GM23338 (cell line): Measurements from ENCODE around the gene RIMS1.

ENCODE experiments used
- CREB1 ChIP-seq: fragments of 250-450 bp; sonication (Bioruptor Pico); IDR thresholded peaks from 2 replicates; pipeline ENCODE4 v1.5.0; 2020; ENCODE audit warnings: low read depth, mild to moderate bottlenecking, moderate library complexity
- CTCF ChIP-seq, 2 experiments: fragments of 200-600 bp in 1 of 2; sonication (generic) in 1 of 2; conservative IDR thresholded peaks; 2 replicates each; pipeline versions ENCODE4 v1.5.1 to v1.6.1; 2016 to 2017; ENCODE audit warnings: antibody characterized with exemption in 2 of 2, low read depth in 2 of 2, mild to moderate bottlenecking in 2 of 2, moderate library complexity in 1 of 2
- ETS1 ChIP-seq: IDR thresholded peaks from 2 replicates; pipeline ENCODE4 v1.6.1; 2016; ENCODE audit warnings: antibody characterized with exemption
- EZH2 ChIP-seq: fragments of 200-600 bp; sonication (generic); IDR thresholded peaks from one replicate; pipeline ENCODE4 v1.8.0; 2017; ENCODE audit warnings: antibody characterized with exemption, mild to moderate bottlenecking, low read depth; ENCODE audit not compliant: unreplicated experiment
- EZH2phosphoT487 ChIP-seq: fragments of 200-600 bp; sonication (generic); IDR thresholded peaks from one replicate; pipeline ENCODE4 v1.8.1; 2018; ENCODE audit warnings: antibody characterized with exemption; ENCODE audit not compliant: unreplicated experiment
- JUNB ChIP-seq: IDR thresholded peaks from one replicate; pipeline ENCODE4 v1.6.1; 2016; ENCODE audit warnings: antibody characterized with exemption; ENCODE audit not compliant: unreplicated experiment
- NANOG ChIP-seq: IDR thresholded peaks from 2 replicates; pipeline ENCODE4 v1.6.1; 2016; ENCODE audit warnings: antibody characterized with exemption, borderline replicate concordance
- POLR2AphosphoS5 ChIP-seq: IDR thresholded peaks from 2 replicates; pipeline ENCODE4 v1.6.1; 2016; ENCODE audit warnings: antibody characterized with exemption, low read depth
- REST ChIP-seq: IDR thresholded peaks from one replicate; pipeline ENCODE4 v1.6.1; 2018; ENCODE audit warnings: antibody characterized with exemption; ENCODE audit not compliant: unreplicated experiment
- ZNF114 ChIP-seq: fragments of 250-450 bp; sonication (Bioruptor Pico); IDR thresholded peaks from 2 replicates; pipeline ENCODE4 v1.5.0; 2020; ENCODE audit warnings: mild to moderate bottlenecking, moderate library complexity
- TF ChIP-seq, protein P1 (sequence below): fragments of 250-450 bp; sonication (Bioruptor Pico); IDR thresholded peaks from 2 replicates; pipeline ENCODE4 v1.5.0; 2020; ENCODE audit warnings: mild to moderate bottlenecking, moderate library complexity

GRCh38 chr6:72386324-72386723 is 500.0 kb downstream of the RIMS1 start:
- TF ChIP-seq CTCF (conservative IDR thresholded peaks at IDR 0.05; ENCODE audit: low read depth in 2 of 2), result no peak
- no peak for TF ChIP-seq EZH2
- TF ChIP-seq ETS1, result no peak
- no peak for TF ChIP-seq NANOG
- no peak for TF ChIP-seq POLR2AphosphoS5
- TF ChIP-seq EZH2phosphoT487, result no peak
- no peak for TF ChIP-seq REST
- TF ChIP-seq JUNB, result no peak
- no peak for TF ChIP-seq CREB1 (CRISPR knock-in tag)
- no peak for TF ChIP-seq ZNF114 (CRISPR knock-in tag)
- TF ChIP-seq, protein P1, sequence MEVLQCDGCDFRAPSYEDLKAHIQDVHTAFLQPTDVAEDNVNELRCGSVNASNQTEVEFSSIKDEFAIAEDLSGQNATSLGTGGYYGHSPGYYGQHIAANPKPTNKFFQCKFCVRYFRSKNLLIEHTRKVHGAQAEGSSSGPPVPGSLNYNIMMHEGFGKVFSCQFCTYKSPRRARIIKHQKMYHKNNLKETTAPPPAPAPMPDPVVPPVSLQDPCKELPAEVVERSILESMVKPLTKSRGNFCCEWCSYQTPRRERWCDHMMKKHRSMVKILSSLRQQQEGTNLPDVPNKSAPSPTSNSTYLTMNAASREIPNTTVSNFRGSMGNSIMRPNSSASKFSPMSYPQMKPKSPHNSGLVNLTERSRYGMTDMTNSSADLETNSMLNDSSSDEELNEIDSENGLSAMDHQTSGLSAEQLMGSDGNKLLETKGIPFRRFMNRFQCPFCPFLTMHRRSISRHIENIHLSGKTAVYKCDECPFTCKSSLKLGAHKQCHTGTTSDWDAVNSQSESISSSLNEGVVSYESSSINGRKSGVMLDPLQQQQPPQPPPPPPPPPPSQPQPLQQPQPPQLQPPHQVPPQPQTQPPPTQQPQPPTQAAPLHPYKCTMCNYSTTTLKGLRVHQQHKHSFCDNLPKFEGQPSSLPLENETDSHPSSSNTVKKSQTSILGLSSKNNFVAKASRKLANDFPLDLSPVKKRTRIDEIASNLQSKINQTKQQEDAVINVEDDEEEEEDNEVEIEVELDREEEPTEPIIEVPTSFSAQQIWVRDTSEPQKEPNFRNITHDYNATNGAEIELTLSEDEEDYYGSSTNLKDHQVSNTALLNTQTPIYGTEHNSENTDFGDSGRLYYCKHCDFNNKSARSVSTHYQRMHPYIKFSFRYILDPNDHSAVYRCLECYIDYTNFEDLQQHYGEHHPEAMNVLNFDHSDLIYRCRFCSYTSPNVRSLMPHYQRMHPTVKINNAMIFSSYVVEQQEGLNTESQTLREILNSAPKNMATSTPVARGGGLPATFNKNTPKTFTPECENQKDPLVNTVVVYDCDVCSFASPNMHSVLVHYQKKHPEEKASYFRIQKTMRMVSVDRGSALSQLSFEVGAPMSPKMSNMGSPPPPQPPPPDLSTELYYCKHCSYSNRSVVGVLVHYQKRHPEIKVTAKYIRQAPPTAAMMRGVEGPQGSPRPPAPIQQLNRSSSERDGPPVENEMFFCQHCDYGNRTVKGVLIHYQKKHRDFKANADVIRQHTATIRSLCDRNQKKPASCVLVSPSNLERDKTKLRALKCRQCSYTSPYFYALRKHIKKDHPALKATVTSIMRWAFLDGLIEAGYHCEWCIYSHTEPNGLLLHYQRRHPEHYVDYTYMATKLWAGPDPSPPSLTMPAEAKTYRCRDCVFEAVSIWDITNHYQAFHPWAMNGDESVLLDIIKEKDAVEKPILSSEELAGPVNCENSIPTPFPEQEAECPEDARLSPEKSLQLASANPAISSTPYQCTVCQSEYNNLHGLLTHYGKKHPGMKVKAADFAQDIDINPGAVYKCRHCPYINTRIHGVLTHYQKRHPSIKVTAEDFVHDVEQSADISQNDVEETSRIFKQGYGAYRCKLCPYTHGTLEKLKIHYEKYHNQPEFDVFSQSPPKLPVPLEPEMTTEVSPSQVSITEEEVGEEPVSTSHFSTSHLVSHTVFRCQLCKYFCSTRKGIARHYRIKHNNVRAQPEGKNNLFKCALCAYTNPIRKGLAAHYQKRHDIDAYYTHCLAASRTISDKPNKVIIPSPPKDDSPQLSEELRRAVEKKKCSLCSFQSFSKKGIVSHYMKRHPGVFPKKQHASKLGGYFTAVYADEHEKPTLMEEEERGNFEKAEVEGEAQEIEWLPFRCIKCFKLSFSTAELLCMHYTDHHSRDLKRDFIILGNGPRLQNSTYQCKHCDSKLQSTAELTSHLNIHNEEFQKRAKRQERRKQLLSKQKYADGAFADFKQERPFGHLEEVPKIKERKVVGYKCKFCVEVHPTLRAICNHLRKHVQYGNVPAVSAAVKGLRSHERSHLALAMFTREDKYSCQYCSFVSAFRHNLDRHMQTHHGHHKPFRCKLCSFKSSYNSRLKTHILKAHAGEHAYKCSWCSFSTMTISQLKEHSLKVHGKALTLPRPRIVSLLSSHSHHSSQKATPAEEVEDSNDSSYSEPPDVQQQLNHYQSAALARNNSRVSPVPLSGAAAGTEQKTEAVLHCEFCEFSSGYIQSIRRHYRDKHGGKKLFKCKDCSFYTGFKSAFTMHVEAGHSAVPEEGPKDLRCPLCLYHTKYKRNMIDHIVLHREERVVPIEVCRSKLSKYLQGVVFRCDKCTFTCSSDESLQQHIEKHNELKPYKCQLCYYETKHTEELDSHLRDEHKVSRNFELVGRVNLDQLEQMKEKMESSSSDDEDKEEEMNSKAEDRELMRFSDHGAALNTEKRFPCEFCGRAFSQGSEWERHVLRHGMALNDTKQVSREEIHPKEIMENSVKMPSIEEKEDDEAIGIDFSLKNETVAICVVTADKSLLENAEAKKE (CRISPR knock-in tag), result no peak
